H4 (cell line): Measurements from ENCODE around the gene C1QB. TPM values are rescaled to one million over a fixed set of nuclear protein-coding genes. Genes with fewer than 3 reads are reported as not detected.

Experiments
- DNase-seq: peaks from one replicate; pipeline ENCODE4 v3.0.0-alpha.2; 2015; ENCODE audit warnings: low spot score
- total RNA-seq: library from RNA; depleted of rRNA; stranded (reverse); fragments of >200 nt; shearing (Covaris generic); gene quantifications from 2 replicates; pipeline ENCODE4 v1.2.3, GENCODE V29; 2014

C1QB gene
- total RNA-seq, 1 experiment from 2014 or later = not detected

GRCh38 chr1:22633697-22634463, 19.2 kb upstream of the C1QB start:
- DNase-seq = no peak

DNA sequence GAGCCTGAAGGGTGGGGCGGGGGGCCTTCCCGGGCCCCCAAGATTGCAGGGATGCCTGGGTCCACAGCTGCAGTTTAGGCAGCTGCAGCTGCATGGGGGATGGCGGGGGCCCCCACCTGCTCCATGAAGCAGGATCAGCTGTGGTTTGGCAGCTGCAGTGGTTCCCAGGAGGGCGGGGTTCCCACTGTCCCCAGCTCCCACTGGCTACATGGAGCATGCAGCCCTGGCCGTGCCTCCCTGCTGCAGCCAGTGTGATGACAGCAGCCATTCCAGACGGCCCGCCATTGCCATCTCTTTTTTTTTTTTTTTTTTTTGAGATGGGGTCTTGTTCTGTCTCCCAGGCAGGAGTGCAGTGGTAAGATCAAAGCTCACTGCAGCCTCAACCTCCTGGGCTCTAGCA, 17.6 kb upstream of the C1QB start:
- no peak for DNase-seq

DNA sequence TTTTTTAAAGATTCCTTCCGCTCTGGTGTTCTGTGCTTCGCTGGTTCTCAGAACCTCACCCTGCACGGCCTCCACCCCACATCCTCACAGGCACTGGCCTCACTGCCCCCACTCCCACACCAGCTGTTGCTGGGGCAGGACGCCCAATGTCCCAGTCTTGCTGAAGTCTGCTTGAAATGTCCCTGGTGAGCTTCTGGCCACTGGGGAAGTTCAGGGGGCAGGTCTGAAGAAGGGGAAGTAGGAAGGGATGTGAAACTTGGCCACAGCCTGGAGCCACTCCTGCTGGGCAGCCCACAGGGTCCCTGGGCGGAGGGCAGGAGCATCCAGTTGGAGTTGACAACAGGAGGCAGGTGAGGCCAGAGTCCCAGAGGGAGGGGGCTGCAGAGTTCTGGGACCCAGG, 16.7 kb upstream of the C1QB start, which contains the start of gene C1QA:
C1QA (plus strand) TSS at position 276 of the 400 bp plus-strand sequence. CDS start 989 bp downstream, outside the sequence.
- DNase-seq = no peak

- no peak for DNase-seq
These were observed 16.1 kb upstream of the C1QB start for GRCh38 chr1:22636927-22637326.

DNA sequence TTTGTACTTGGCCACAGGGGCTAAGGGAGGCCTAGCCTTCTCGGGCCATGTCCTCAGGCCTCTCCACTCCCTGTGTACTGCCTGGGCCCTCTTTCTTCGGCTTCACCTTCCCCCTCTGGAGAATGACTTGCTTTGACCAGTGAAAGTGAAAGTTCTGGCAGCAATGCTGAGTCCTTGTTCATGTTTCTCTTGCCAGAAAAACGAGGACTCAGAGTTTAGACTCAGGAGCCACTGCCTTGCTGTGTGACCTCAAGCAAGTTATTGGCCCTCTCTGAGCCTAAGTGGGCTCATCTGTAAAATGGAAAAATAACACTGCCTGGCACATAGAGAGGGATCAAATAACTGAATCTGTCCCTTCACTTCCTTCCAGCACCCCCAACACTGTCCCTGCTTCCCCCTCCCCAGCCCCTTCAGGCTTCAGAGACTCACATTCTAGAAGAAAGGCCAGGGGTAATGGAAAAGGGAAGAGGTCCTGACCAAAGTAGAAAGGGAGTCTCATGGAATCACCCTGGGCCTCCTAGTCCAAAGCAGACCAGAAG, 15.1 kb upstream of the C1QB start:
- no peak for DNase-seq

- DNase-seq = no peak
These were observed 14.4 kb upstream of the C1QB start for GRCh38 chr1:22638476-22639234.

DNA sequence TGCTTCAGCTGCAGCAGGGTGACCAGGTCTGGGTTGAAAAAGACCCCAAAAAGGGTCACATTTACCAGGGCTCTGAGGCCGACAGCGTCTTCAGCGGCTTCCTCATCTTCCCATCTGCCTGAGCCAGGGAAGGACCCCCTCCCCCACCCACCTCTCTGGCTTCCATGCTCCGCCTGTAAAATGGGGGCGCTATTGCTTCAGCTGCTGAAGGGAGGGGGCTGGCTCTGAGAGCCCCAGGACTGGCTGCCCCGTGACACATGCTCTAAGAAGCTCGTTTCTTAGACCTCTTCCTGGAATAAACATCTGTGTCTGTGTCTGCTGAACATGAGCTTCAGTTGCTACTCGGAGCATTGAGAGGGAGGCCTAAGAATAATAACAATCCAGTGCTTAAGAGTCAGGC, 13.8 kb upstream of the C1QB start:
- DNase-seq = peak; percentile 35

GRCh38 chr1:22641247-22641646, 11.8 kb upstream of the C1QB start:
- DNase-seq = no peak

DNA sequence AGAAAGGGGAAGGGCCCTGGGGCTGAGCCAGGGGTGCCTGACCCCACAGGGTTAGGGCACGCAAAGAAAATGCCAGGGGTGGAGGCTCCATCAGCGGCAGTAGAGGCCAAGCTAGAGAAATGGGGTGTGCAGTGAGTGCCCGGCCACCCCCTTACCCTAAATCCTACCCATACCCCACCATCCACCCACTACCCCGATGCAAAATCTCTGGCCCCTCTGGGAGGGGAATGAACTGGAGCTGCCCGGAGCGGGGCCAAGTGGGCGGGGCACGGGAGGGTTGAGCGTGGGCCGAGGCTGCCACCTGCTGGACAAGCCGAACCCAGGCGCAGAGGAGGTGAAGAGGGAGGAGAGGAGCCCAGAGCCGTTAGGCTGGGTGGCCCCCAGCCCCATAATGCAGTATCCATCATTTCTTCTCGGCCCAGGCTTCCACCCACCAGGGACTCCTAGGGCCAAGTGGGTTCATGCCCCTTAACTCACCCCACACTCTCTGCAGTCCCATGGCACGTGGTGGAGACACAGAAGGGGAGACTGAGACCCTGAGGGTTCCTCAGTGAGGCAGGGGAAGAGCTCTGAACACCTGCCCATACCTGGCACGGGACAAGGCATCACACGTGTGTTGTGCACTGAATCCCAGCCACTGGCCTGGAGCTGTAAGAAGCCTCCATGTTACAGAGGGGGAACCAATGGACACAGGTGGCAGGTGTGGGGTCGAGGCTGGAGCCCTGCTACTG, 11.0 kb upstream of the C1QB start:
- peak; percentile 45 for DNase-seq

DNA sequence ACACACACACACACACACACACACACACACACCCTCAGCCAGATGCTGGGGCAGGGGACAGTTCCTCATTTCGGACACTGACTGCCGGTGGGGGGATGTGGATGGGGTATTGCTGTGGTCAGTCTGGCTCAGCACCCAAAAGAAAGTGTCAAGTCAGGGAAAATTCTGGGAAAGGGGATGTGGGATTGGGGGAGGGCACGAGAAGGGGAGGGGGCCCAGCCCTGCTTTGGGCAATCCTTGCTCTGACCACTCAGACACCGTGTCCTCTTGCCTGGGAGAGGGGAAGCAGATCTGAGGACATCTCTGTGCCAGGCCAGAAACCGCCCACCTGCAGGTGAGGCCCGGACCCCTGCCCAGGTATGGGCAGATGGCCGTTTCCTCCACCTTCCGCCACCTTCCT, 9.7 kb upstream of the C1QB start, which contains the start of gene C1QC:
C1QC (plus strand) TSS at position 253 of the 400 bp plus-strand sequence. CDS start 391 bp downstream, outside the sequence.
- DNase-seq = no peak

GRCh38 chr1:22643928-22644327, 9.1 kb upstream of the C1QB start:
- DNase-seq = no peak

- DNase-seq = no peak
These were observed 7.1 kb upstream of the C1QB start for GRCh38 chr1:22645931-22646330.

DNA sequence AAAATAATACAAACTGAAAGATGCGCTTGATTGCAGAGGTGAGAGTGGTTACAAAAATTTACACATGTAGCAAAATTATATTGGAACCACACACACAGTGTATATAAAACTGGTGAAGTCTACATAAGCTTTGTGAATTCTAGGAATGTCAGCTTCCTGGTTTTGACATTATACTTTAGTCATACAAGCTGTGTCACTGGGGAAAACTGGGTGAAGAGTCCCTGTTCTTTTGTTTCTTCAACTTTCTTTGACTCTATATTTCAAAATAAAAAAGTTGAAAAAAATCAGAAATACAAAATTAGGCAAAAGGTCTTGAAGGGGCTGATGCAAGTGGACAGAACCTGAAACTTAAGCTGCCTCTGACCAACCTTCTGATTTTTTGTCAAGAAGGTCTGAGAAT, 6.7 kb upstream of the C1QB start:
- DNase-seq = no peak

- no peak for DNase-seq
These were observed 2.8 kb upstream of the C1QB start for GRCh38 chr1:22650089-22650693.

DNA sequence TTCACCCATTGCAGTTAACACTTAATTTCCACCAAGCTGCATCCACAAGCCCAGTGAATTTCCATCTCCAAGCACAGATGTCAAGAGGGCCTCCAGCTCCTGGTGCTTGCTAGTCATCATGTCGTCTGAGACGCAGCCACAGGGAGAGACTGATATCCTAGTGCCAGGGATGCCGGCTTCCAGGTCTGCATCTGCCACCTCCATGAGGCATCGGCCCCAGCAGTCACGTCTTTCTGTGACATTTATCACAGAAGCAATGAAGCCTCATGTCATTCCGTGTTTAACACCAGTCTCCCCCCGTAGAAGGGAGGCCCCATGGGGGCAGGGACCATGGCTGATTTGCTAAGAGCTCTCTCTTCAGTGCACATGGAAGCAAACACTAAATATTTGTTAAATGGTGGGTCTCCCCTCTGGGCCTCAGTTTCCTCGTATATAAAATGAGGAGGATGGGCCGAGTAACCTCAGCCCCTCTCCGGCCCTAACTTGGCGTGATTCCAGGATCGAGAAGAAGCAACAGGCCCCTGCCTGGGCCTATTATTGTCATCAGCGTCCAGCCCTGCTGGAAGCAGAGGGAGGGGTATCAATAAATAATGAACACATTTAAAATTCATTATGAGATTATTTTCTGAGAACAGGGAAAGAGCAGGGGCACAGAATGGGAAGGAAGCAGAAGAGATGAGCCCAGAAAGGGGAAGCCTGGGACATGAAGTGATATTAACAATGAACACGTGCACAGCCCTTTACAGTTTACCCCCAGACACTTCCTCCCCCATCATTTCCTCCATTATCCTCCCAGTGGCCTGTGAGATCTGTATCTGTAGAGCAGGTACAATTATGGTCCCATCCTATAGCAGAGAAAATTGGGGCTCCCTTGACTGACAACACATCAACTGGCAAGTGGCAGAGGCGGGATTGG, 837 bp upstream of the C1QB start:
- DNase-seq = no peak

DNA sequence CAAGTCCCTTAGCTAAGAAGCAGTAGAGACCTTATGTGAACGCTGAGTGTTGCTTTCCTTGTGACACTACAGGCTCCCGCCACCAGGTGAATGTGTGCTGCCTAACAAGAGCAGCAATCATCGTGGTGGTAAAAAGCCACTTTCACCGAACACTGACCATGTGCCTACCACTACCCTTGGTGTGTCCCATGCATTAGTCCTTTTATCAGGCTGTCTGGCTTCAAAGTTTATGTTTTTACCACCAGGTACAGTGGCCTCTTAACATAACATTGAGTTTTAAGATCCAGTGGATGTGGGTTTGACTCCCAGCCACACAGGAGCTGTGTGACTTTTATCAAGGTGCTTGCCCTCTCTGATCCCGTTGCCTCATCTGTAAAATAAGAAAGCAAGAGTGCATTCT, 1.7 kb downstream of the C1QB start:
- DNase-seq = no peak

GRCh38 chr1:22658385-22659163, 5.5 kb downstream of the C1QB start:
- no peak for DNase-seq

- no peak for DNase-seq
These were observed 7.7 kb downstream of the C1QB start for GRCh38 chr1:22660716-22661241.

DNA sequence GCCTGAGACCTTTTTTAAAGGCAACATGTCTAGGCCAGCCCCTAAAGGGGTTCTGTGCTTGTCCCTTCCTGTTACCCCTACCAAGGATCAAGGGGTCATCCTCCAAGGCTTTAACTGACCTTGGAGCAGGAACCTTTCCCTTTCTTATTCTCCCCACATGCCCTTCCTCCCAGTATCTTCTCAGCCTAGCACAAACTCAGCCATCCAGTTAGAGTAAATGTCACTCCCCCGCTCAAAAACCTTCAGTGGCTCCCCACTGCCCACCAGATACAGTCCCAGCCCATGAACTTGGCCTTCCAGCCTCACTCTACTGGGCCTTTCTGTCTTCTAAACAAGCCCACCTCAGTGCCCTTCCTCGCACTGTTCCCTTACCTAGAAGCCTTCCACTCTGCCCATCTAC, 8.8 kb downstream of the C1QB start:
- no peak for DNase-seq
